Inferior parietal cortex (tissue), 1 donor: ENCODE measurements around the gene MAT2A.
A peak's percentile ranks its signal among the peaks of the same experiment; 100 is the strongest.
"Not testable (repeated sequence)": the region's sequence is repeated elsewhere in the genome, so short reads cannot be mapped to it uniquely, and the experiment has no call there.

Experiments
- DNase-seq: peaks from one replicate; pipeline ENCODE4 v3.0.0-alpha.2; 2016; ENCODE audit errors: extremely low spot score

The MAT2A gene

DNA sequence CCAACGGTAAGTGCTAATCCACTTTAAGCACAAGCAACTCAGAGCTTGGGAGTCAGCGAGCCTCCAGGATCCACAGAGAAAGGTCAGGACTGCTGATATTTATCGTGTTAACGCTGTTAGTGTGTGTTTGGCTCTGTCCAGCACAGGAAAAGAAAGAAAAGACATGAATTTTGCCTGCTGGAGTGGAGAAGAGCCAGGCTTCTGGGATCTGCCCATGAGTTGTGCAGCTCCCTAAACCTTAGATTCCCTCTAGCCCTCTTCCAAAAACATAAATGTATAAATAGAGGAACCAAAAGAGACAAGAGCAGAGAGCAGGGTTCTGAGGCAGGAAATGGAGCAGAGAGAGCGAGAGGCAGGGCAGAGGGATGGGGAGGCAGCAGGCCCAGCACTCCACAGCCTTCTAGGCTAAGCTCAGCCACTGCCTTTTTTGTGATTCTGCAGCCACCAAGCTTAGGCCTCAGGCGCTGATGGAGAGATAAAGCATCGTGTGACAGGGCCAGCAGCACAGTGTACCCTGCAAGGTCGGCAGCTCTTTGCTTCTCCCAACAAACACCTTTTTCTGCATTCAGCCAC lies 14.5 kb upstream of the MAT2A start:
- DNase-seq = no peak

DNA sequence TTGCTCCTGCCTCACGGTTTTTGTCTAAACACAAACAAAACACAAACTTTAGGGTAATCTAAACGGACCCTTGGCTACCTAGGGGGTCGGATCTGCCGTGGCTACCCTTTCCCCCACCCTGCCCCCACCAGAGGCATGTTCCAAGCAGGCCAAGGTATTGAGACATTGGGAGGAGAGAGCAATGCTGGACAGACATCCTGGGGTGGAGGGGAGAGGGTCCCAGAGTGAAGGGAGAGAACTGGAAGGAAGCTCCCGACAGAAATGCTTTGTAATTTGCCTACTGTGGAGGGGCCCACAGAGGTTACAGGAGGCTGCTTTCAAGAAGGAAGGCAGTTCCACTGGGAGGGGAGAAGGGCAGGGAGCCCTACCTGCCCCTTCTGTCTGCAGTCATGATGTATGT lies 13.9 kb upstream of the MAT2A start:
- no peak for DNase-seq

DNA sequence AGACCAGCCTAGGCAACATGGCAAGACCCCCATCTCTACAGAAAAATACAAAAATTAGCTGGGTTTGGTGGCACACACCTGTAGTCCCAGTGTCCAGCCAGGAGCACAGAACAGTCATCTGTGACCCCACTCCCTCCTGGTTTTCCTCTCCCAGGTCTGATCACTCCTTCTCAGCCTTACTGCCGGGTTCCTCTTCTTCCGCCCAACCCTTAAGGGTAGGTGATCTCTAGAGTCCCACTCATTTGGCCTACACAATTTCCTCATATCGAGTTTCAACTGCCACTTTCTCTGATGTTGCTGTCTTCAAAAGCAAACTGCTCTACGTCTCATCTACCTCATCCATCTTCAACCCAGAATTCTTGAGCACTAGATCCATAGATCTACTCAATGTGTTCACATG lies 13.4 kb upstream of the MAT2A start:
- DNase-seq = no peak

DNA sequence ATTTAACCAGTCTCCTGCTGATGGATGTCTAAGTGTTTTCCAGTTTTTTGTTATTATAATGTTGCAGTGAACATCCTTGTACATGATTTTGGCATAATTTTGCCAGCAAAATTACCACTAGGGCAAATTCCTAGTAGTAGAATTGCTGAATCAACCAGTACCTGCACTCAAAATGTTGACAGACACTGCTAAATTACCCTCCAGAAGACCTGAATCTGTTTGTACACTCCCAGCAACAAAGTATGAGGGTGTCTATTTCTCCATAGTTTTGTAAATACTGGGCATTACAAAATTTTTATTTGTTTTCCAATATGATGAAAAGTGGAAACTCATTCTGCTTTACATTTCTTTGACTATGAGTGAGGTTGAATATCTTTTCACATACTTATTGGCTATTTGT lies 11.2 kb upstream of the MAT2A start:
- no peak for DNase-seq

DNA sequence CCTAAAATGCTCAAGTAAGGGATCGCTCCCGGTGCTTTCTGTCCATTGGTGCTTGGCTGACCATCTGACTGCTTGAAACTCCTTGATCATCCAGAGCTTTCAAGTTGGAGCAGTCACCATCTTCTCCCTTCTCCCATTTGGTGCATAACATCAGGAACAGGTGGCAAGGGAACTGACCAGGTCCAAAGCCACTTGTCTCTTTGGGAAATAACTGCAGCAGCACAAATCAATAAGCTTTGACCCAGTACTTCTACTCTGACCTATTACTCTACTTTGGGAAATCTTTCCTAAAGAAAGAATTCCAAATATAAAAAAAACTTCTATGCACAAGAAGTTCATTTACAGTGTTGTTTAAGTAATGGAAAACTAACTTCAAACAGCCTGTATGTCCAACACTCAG lies 10.6 kb upstream of the MAT2A start:
- DNase-seq = no peak

DNA sequence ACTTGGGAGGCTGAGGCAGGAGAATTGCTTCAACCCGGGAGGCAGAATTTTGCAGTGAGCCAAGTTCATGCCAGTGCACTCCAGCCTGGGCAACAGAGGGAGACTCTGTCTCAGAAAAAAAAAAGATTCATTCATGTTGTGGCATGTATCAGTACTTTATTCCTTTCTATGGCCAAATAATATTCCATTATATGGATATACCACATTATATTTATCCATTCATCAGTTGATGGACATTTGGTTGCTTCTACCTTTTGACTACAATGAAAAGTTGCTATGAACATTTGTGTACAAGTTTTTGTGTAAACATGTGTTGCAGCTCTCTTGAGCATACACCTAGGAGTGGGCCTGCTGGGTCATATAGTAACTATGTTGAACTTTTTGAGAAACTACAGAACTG lies 9.2 kb upstream of the MAT2A start:
- no peak for DNase-seq

DNA sequence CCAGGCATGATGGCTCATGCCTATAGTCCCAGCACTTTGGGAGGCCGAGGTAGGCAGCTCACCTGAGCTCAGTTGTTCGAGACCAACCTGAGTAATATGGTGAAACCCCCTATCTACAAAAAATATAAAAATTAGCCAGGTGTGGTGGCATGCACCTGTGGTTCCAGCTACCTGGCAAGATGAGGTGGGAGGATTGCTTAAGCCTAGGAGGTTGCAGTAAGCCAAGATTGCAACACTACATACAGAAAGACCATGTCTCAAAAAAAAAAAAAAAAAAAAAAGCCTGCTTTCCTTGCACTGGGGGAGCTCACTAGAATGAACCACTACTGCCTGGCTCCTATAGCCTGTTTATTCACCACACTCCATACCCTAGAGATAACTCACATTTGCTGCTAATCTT lies 7.4 kb upstream of the MAT2A start:
- DNase-seq = no peak

DNA sequence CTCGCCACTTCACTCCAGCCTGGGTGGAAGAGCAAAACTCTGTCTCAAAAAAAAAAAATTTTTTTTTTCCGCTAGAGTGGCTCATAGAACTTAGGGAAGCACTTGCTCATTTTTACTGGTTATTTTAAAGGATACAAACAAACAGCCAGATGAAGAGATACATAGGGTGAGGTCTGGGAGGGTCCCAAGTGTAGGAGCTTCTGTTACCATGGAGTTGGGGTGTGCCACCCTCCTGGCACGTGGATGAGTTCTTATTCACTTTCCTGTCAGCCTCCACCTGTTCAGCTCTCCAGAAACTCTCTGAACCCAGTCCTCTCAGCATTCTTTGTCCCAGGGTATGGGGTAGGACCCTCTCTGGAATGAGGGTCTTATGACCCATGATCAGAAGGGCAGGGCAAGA lies 4.9 kb upstream of the MAT2A start:
- no peak for DNase-seq

DNA sequence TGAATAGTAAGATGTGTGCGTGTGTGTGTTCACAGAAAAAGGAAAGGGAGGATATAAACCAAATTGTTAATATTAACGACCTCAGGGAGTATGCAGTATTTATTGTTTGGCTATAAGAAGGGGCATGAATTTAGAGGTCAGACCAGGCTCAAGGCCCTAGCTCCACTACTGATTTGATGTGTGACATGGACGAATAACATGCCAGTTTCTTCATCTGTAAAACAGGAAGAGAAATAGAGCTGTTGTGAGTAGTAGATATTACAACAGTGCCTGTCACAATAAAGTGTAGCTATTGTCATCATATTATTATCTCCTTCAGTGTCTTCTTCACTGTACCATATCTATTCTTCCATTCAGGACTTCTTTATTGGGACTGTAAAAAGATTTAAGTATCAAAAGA lies 4.1 kb upstream of the MAT2A start:
- no peak for DNase-seq

DNA sequence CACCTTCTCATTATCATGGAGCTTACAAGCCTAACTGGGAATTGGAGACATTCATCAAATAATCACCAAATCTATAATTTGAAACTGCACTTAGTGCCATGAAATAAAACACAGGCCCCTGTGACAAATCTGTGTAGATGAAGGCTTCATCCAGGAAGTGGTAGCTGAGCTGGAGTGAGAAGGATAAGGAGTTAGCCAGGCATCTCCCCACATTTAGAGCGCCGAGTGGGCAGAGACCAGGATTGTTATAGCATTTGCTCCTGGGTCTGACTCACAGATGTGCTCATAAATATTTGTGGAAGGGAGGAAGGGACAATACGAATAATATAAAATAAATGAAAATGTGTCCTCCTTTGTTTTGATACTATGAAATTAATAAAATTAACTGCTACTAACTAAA lies 2.5 kb upstream of the MAT2A start:
- no peak for DNase-seq

DNA sequence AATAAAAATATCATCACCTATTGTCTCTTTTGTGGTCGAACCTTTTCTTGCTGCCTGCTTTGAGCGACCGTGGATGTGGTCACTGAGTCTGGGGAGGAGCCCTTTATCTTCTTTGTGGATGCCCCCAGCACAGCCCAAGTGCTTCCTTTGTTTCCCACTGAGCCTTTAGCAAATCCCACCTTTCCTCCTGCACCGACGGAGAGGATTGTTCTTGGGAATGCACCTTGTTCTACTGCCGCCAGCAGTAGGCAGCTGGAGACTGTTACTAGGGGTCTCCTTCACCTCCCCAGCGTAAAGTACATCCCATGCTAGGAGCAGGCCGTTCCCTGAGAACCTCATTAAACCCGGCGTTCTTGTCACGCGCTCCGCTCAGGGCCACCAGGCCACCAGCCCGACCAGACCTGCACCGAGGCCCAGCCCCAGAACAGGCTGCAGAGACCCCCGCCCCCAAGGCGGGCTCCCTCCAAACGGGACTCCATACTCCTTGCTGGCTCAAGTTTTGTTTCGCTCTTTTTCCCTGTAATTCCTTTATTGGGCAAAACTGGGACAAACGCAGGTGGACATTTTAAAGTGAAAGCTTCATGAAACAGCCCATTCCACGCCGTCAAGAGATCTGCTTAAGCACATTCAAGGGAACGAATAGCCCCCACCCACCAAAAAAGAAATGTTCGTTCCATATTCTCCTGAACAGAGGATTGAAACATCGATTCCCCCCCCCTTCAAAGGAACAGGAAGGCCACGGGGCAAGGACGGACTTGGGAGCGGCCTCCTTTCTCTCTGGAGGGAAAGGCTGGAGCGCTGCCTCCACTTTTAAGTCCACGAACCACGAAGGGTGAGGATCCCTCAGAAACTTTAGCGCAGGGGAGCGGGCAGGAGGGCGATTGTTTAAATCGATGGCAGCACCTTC lies 1.1 kb upstream of the MAT2A start:
- peak; percentile 63 for DNase-seq

DNA sequence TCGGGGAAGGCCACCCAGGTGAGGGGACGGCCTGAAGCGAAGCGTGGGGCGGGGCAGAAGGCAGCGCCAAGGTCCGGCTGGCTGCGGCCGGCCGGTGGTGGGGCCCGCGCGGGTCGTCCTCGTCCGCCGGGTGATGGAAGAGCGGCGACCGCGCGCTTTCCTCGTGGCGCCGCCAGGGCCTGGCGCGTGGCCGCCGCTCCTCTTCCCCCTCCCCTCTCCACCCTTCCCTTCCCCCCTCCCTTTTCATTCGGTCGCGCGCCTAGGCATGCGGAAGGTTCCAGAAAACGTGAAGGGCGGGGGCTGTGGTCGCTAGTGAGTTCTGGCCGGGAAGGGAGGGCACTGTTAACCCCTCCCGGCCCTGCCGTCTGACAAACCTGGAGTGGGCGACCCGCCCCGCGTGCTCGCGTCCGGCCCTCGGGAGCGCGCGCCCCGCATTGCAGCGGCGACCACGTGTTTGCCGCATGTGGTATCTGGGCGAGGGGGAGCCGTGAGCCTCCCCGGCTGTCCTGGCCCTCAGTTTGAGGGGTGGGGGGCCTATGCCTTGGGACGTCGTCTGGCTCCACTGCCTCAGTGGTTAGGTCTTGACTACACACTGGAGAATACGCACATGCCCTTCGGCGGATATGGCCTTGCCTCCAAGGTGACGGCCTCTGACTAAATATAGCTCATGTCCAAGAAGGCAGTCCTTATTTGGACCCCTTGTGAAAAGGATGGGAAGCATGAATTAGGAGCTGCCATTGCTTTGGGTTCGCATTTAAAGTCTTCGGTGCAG lies 579 bp downstream of the MAT2A start:
- DNase-seq = no peak

DNA sequence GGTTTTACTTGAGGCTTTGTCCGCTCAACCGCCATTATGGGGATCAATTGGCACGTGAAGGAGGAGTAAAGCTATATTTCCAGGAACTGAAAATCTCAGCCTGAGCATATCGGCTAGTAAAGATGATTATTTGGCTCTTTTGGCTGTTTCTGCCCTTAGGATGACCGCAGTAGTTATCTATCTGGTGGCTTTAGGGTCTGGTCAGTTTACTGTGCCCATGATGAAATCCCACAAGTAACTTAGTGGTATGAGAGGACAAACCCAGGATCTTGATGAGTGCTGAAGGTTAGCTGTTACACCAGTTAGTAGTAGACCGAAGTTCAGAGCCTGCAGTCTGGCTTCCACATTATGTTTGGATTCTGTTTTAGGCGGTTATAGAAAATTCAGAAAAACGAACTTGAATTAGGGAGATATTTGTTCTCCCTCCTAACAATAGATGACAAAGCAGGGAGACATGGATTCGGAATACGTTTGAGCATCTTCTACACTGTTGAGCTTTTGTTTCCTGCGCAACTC lies 1.2 kb downstream of the MAT2A start:
- DNase-seq = no peak

DNA sequence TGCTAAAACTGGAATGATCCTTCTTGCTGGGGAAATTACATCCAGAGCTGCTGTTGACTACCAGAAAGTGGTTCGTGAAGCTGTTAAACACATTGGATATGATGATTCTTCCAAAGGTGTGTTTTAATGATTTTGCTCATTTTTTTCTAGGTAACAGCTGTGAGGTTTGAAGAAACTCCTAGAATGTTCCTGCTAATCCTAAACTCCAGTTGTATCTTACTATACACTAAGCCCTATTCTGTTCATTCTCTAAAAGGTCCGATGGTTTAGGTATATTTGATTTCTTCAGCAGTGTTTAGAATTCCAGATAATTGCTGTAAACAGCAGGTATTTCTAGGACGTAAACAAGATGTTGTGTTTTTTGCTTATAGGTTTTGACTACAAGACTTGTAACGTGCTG lies 2.3 kb downstream of the MAT2A start:
- DNase-seq = no peak

DNA sequence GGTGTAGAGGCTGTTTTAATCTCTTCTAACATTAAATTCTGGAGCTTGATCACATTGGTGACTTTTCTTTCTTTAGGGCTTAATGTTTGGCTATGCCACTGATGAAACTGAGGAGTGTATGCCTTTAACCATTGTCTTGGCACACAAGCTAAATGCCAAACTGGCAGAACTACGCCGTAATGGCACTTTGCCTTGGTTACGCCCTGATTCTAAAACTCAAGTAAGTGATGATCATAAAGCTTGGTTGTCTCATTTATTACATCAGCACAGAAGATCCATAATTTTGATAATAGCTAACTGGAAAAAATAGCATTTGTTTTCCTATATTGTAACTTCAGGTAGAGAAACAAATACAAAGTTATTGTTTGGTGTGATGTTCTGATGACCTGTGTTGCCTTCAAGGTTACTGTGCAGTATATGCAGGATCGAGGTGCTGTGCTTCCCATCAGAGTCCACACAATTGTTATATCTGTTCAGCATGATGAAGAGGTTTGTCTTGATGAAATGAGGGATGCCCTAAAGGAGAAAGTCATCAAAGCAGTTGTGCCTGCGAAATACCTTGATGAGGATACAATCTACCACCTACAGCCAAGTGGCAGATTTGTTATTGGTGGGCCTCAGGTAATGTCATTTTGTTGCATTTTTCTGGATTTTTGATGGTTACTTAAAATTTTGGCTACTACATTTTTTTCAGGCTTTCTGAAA lies 2.9 kb downstream of the MAT2A start:
- DNase-seq = no peak

DNA sequence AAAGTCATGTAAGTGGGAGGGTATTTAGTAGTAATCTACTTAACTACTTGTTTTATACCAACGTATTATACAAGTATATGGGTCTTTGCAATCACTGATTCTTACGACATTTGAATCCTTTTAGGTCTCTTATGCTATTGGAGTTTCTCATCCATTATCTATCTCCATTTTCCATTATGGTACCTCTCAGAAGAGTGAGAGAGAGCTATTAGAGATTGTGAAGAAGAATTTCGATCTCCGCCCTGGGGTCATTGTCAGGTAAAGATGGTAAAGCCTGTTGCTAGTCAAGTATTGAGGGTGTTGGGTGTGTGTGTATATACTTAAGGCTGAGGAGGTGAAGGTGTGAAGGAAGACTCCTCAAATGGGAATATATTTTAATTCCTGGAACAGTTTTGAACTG lies 3.8 kb downstream of the MAT2A start:
- no peak for DNase-seq

DNA sequence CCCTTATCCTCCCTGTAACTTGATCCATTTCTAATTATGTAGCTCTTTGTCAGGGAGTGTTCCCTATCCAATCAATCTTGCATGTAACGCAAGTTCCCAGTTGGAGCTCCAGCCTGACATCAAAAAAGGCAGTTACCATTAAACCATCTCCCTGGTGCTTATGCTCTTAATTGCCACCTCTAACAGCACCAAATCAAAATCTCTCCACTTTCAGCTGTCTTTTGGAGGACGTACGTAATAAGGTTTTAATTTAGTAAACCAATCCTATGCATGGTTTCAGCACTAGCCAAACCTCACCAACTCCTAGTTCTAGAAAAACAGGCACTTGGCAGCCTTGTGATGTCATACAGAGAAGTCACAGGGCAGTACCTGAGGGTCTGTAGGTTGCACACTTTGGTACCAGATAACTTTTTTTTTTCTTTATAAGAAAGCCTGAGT lies 5.3 kb downstream of the MAT2A start:
- not testable (repeated sequence) for DNase-seq

DNA sequence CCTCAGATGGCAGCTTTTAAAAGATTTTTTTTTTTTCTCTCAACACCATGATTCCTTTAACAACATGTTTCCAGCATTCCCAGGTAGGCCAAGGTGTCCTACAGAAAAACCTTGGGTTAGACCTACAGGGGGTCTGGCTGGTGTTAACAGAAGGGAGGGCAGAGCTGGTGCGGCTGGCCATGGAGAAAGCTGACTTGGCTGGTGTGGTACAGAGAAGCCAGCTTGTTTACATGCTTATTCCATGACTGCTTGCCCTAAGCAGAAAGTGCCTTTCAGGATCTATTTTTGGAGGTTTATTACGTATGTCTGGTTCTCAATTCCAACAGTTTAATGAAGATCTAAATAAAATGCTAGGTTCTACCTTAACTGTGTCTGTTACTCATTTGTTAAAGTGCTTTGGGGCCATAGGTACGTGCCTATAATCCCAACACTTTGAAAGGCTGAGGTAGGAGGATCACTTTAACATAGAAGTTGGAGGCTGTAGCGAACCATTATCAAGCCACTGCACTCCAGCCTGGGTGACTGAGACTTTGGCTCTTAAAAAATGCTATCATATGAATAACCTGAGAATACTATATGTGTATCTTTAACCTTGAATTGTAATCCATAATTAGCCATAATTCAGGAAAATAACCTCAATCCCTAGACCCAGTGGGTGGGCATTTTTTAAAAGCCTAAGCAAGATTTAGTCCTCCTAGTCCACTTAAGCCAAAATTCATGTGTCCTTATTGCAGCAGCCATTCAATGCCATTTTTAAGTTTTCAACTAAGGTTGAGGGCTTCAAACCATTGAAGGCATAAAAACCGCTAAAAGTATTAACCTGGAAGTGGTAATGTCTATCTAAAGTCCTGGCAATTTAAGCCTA lies 6.2 kb downstream of the MAT2A start:
- DNase-seq = not testable (repeated sequence)

DNA sequence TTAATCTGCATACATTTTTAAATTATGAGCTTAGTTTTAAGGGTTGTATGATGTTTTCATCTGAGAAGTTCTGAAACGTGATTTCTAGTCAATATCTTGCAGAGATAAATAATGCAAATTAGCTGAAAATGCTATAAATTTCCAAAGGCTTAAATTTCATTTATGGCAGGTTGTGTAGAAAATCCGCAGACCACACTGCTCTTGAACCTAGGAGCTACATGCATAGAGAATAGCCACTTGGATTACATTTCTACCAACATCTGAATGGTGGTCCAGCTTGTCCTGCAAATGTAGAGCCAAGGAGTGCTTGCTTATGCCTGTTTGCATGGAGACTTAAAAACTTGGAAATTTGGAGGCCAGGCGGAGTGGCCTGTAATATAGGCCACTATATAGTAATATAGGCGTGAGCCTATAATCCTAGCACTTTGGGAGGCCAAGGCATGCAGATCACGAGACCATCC lies 6.8 kb downstream of the MAT2A start:
- DNase-seq = no peak

DNA sequence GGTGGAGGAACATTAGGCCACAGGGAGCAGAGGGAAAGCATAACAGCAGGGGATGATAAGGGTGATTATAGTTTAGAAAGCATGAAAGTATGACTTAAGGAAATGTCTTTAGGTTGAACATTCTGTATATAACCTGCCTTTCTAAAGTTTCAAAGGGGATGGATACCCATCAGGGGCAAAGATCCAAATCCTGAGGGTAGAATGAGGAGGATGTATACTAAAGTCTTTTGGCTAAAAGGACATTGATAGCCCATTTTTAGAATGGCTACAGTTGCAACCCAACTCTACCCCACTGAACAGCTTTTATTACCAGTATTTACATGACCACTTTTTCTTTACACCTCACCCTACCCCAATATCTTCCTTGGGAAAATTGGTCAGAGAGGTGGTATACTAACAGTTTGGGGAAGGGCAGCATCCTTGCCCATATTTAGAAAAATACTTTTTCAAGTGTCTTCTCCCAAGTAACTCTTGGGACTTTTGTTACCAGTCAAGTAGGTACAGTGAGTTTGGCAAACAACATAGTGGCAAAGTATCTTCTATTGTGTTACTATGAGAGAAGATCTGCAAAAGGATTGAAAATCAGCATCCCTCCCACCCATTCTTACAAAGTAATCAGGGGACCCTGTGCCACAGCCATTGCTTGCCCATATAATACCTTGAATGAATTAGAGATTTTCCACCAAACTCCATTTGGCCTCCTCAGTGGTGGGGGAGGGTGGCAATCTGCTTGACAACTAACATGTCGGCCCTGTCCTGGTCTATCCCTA lies 8.3 kb downstream of the MAT2A start:
- no peak for DNase-seq
